Measurements from ENCODE around the gene ZNF446. TPM values are rescaled to one million over a fixed set of nuclear protein-coding genes. Genes with fewer than 3 reads are reported as not detected.

The ZNF446 gene
- total RNA-seq, 1 donor = 18.1 TPM

GRCh38 chr19:58516964-58517833 lies 41.0 kb downstream of the ZNF446 start:
- Histone ChIP-seq H3K36me3 (ENCODE audit: insufficient read depth, low read length) (peaks cover 9% of the 10 kb centered on the region), H4K20me1 (ENCODE audit: insufficient read depth, low read length) (peaks cover 24% of the 10 kb centered on the region), H2AFZ (ENCODE audit: low read length) (no peak overlapping the region), H3K9me3 (ENCODE audit: low read depth, low read length) (no peaks in the 10 kb centered on the region), H3K79me2 (ENCODE audit: insufficient read depth, low read length) (peaks cover 45% of the 10 kb centered on the region), H3K27ac (ENCODE audit: low read depth, low read length) (no peak overlapping the region), H3K4me3 (ENCODE audit: insufficient read depth, low read length) (no peak overlapping the region), H3K27me3 (ENCODE audit: insufficient read depth, low read length) (no peaks in the 10 kb centered on the region), H3K4me1 (ENCODE audit: insufficient read depth, low read length) (peaks cover 14% of the 10 kb centered on the region), H3K4me2 (ENCODE audit: insufficient read depth, low read length) (no peak overlapping the region)
- DNase-seq (ENCODE audit: insufficient read length, low spot score, missing footprints) = no peak
- TF ChIP-seq, protein P1, sequence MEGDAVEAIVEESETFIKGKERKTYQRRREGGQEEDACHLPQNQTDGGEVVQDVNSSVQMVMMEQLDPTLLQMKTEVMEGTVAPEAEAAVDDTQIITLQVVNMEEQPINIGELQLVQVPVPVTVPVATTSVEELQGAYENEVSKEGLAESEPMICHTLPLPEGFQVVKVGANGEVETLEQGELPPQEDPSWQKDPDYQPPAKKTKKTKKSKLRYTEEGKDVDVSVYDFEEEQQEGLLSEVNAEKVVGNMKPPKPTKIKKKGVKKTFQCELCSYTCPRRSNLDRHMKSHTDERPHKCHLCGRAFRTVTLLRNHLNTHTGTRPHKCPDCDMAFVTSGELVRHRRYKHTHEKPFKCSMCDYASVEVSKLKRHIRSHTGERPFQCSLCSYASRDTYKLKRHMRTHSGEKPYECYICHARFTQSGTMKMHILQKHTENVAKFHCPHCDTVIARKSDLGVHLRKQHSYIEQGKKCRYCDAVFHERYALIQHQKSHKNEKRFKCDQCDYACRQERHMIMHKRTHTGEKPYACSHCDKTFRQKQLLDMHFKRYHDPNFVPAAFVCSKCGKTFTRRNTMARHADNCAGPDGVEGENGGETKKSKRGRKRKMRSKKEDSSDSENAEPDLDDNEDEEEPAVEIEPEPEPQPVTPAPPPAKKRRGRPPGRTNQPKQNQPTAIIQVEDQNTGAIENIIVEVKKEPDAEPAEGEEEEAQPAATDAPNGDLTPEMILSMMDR (IDR thresholded peaks at IDR 0.05; ENCODE audit: extremely low read depth, low read depth, low read length) = no peak

DNA sequence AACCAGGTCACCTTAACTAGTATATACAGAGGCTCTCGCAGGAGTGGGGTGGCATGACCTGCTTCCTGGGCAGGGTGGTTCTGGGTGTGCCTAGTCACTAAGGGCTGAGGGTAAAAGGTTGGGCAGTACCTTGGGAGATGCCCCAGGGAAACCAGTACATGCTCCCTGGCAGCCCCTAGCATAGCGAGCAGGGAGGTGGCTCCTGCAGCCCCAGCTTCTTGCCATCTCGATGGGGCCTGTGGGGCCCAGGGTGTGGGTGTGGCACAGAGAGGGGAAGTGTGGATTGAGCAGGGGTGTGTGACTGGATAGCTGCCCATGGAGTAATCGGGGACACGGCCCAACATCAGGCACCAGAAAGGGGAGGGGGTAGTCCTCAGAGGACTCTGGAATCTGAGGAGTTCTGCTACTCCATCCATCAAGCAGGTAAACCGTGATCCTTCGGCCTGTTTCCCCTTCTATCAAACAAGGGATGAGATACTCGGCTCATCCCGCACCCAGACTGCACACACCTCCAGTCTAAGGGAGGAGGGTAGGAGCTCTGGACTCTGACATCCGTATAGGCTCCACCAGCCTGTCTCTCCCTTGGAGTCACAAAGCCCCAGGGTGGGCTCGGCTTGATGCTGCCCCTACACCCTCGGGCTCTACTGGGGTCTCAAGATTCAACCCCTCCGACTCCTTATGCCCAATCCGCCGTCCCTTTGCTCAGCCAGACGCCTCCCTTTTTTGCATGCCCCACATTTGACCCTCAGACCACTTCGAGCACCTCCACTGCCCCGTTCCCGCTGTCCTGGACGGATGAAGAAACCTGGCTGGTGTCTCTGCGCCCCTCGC lies 42.3 kb downstream of the ZNF446 start:
- TF ChIP-seq, protein P1 (IDR thresholded peaks at IDR 0.05; ENCODE audit: extremely low read depth, low read depth, low read length) = no peak
- peak; percentile 80 for DNase-seq (ENCODE audit: insufficient read length, low spot score, missing footprints)
- Histone ChIP-seq H3K27ac (ENCODE audit: low read depth, low read length) (peak overlapping the region; percentile 81), H3K4me2 (ENCODE audit: insufficient read depth, low read length) (peak overlapping the region; percentile 99), H3K36me3 (ENCODE audit: insufficient read depth, low read length) (peaks cover 4% of the 10 kb centered on the region), H3K27me3 (ENCODE audit: insufficient read depth, low read length) (no peaks in the 10 kb centered on the region), H3K4me3 (ENCODE audit: insufficient read depth, low read length) (peak overlapping the region; percentile 77), H3K9me3 (ENCODE audit: low read depth, low read length) (no peaks in the 10 kb centered on the region), H4K20me1 (ENCODE audit: insufficient read depth, low read length) (peaks cover 19% of the 10 kb centered on the region), H2AFZ (ENCODE audit: low read length) (peak overlapping the region; percentile 99), H3K79me2 (ENCODE audit: insufficient read depth, low read length) (peaks cover 45% of the 10 kb centered on the region), H3K4me1 (ENCODE audit: insufficient read depth, low read length) (peaks cover 14% of the 10 kb centered on the region)

DNA sequence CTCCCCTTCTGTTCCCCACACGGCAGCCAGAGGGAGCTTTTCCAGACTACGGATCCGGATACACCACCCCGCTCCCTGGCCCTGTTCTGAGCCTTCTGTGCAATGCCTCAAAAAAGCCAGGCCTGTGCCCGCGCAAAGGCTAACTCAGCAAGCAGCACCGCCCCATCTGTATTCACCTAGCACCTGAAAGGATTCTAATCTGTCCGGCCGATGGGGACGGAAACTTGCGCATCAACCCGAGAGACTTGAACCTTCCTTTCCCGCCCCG lies 42.9 kb downstream of the ZNF446 start:
- H3K4me3 ChIP-seq (ENCODE audit: insufficient read depth, low read length) = peak overlapping the region; percentile 77

More for the DNA sequence above, 42.9 kb downstream of the ZNF446 start:
- Histone ChIP-seq H4K20me1 (ENCODE audit: insufficient read depth, low read length) (peaks cover 19% of the 10 kb centered on the region), H3K27ac (ENCODE audit: low read depth, low read length) (peak overlapping the region; percentile 81), H3K79me2 (ENCODE audit: insufficient read depth, low read length) (peaks cover 45% of the 10 kb centered on the region), H3K4me1 (ENCODE audit: insufficient read depth, low read length) (peaks cover 14% of the 10 kb centered on the region), H3K9me3 (ENCODE audit: low read depth, low read length) (no peaks in the 10 kb centered on the region), H3K27me3 (ENCODE audit: insufficient read depth, low read length) (no peaks in the 10 kb centered on the region), H2AFZ (ENCODE audit: low read length) (peak overlapping the region; percentile 99), H3K4me2 (ENCODE audit: insufficient read depth, low read length) (peak overlapping the region; percentile 99), H3K36me3 (ENCODE audit: insufficient read depth, low read length) (peaks cover 4% of the 10 kb centered on the region)
- DNase-seq (ENCODE audit: insufficient read length, low spot score, missing footprints) = peak; percentile 96
- TF ChIP-seq, protein P1 (IDR thresholded peaks at IDR 0.05; ENCODE audit: extremely low read depth, low read depth, low read length) = peak; percentile 75
